A673 (cell line): ENCODE results near the gene DLGAP5.

ENCODE experiments used
- EZH2 ChIP-seq: fragments of 200-600 bp; sonication (generic); IDR thresholded peaks from 2 replicates; pipeline ENCODE4 v1.6.1; 2017; ENCODE audit warnings: borderline replicate concordance, low read depth, mild to moderate bottlenecking, mixed read lengths, antibody characterized with exemption, low read length; ENCODE audit not compliant: poor library complexity, severe bottlenecking
- TF ChIP-seq, protein P1 (sequence below): fragments of 300-800, 200-600 bp; sonication (generic); conservative IDR thresholded peaks from 2 replicates; pipeline ENCODE4 v1.5.1; 2017; ENCODE audit warnings: low read depth, mild to moderate bottlenecking, antibody characterized with exemption, low read length, moderate library complexity, mixed read lengths

DNA sequence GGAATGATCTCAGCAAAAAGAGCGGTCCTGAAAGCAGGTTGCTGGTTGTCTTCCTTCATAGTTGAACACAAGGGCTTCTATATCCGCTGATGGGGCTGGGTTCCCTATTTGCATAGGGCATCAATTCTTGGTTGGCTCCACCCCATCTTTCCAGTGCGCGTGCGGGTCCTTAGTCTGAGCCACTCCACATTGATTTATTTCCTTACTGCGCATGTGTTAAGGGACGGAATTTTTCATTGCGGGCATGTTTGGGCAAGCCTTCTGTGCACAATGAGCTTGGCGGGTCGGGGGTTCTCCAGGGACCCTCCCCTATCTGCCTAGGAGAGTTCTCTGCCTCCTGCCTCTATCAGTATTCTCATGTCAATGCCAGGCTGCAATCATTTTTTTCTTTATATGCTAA is 21.2 kb upstream of the DLGAP5 start:
- TF ChIP-seq, protein P1, sequence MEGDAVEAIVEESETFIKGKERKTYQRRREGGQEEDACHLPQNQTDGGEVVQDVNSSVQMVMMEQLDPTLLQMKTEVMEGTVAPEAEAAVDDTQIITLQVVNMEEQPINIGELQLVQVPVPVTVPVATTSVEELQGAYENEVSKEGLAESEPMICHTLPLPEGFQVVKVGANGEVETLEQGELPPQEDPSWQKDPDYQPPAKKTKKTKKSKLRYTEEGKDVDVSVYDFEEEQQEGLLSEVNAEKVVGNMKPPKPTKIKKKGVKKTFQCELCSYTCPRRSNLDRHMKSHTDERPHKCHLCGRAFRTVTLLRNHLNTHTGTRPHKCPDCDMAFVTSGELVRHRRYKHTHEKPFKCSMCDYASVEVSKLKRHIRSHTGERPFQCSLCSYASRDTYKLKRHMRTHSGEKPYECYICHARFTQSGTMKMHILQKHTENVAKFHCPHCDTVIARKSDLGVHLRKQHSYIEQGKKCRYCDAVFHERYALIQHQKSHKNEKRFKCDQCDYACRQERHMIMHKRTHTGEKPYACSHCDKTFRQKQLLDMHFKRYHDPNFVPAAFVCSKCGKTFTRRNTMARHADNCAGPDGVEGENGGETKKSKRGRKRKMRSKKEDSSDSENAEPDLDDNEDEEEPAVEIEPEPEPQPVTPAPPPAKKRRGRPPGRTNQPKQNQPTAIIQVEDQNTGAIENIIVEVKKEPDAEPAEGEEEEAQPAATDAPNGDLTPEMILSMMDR, result no peak
- TF ChIP-seq EZH2, result no peak
